Activated CD4-positive, alpha-beta T cell treated with anti-CD3 and anti-CD28 coated beads for 48 hours (primary cell): ENCODE measurements around the gene LONRF2.

Source experiments
- DNase-seq: peaks from one replicate; pipeline ENCODE4 v3.0.0-alpha.2; 2020

The LONRF2 gene

DNA sequence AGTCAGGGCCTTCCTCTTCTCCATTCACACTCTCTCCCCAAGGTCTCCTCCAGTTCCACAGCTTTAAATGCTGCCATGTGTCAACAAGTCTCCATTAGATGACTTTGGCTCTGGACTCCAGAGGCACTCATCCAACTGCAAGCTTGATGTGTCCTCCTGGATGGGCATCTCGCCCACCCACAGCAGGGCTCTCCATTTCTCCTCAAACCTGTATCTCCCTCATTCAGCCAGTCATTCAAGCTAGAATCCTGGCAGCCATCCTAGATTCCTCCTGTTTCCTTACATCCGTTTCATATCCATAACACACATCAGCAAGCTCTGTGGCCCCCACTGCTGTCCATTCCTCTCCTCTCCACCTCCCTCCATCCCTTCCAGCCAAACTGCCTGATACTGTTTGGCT, 91.5 kb downstream of the LONRF2 start:
- DNase-seq: no peak

DNA sequence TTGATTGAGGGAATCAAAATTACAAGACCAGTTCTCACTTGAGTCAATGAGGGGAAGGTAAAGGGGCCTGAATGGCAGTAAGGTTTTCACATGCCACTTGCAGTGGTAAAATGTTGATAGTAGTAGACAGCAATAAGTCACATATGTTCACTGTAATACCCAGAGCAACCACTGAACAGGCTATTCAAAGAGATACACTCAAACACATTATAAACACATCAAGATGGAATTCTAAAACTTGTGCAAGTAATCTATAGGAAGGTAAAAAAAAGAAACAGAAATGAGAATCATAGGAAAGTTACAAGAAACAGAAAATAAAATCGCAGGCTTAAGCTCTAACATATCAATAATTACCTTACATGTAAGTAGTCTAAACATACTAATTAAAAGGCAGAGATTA, 93.3 kb downstream of the LONRF2 start:
- no peak for DNase-seq

DNA sequence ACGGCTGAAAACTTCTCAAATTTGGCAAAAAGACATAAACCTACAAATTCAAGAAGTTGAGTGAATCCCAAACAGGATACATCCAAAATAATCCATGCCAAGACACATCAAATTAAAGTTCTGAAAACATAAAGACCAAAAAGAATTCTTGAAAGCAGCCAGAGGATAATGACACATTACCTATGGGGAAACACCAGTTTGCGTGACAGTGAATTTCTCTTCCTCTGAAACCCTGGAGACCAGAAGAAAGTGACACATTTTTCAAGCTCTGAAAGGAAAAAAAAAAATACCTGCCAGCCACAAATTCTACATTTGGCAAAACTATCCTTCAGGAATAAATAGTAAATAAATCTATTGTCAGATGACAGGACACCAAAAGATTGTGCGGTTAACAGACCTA, 93.9 kb downstream of the LONRF2 start:
- no peak for DNase-seq

DNA sequence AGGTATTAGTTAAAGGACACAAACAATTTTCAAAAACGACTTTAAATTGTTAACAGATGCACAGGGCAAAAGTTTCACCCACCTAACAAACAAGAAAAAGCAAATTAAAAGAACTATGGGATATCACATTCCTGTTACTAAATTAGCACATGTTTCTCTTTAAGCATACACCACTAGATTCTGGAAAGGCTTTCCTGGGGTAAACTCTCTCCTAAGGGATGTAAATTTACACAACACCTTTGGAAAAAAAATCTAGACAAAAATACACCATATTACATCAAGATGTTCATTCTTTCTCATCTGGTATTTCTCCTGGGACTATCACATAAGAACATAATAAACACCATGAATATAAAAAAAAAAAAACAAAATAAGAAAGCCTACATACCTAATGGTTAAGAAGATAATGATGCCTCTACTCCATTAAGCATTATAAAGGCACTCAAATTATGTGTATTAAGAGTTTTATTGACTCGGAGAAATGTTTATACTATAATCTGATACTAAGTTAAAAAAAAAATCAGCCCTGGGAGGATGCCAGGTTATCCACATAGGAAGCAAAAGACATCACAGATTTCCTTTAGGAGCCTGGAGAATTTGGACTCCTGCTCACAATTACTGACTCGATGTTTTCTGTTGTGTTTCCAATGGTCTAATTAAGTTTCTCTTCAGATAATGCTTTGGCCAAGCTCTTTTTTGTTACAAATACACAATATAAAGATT, 97.2 kb downstream of the LONRF2 start:
- no peak for DNase-seq

DNA sequence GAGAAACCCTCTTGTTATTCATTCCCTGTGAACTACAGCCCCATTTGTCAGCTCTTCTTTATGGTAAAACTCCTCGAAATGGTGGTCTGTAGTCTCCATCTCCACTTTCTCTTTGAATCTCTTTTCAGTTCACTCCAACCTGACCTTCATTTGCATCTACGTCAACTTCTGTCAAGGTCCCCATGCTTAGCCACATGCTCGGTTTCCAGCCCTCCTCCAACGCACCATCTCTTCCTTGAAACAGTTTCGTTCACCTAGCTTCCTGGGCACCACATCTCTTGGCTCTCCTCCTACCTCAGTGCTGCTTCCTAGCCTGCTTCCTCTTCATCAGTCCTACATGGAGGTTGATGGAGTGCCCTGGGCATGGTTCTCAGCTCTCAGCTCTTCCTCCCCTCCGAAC, 98.8 kb downstream of the LONRF2 start:
- DNase-seq: no peak
